Measurements from ENCODE around the gene PPP1R9A. TPM values are rescaled to one million over a fixed set of nuclear protein-coding genes. Genes with fewer than 3 reads are reported as not detected.

PPP1R9A gene
- polyA plus RNA-seq, 1 donor (not counting 4 experiments of a cell fraction or from before 2014, with no cell fraction given), result 0.01 TPM

DNA sequence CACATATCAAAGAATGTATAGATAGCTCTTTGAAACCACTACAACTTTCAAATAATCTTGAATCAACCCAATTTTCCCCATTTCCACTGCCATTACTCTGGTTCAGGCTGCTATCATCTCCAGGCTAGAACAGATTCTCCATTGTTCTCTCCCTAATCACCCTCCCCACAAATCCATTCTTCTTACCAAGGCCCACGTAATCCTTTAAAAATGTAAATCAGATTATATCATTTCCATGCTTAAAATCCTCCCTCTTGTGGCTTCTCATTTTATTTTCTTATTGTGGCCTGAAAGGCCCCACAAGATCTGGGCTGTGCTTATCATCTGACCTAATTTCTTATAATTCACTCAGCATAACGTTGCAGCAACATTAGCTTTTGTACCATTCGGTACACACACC lies 420.0 kb downstream of the PPP1R9A start:
- Histone ChIP-seq H3K36me3 (ENCODE audit: control insufficient read depth in 2 of 2, extremely low read depth in 1 of 2, insufficient read depth in 2 of 2, low read length in 2 of 2) (no peaks in the 10 kb centered on the region), H3K9me1 (ENCODE audit: control insufficient read depth, extremely low read depth, insufficient read depth, low read length) (no peaks in the 10 kb centered on the region), H3K9me3 (ENCODE audit: control insufficient read depth, low read depth, low read length) (no peaks in the 10 kb centered on the region), H3K27ac (ENCODE audit: control insufficient read depth, insufficient read depth, low read length) (no peak overlapping the region), H3K4me1 (ENCODE audit: control insufficient read depth, extremely low read depth, insufficient read depth, low read length) (no peaks in the 10 kb centered on the region), H4K20me1 (ENCODE audit: control insufficient read depth, extremely low read depth, insufficient read depth, low read length) (no peaks in the 10 kb centered on the region), H3K4me2 (ENCODE audit: control insufficient read depth, extremely low read depth, insufficient read depth, low read depth, low read length) (no peak overlapping the region), H3K9ac (ENCODE audit: control insufficient read depth, extremely low read depth, insufficient read depth, low read length) (no peak overlapping the region), H3K4me3 (ENCODE audit: control insufficient read depth in 2 of 3, extremely low read depth in 1 of 3, insufficient read depth in 2 of 3, low read depth in 1 of 3, low read length in 3 of 3) (no peak overlapping the region), H3K79me2 (ENCODE audit: control insufficient read depth, insufficient read depth, low read length) (no peaks in the 10 kb centered on the region), H3K27me3 (ENCODE audit: control insufficient read depth, extremely low read depth, insufficient read depth, low read length) (peaks cover 12% of the 10 kb centered on the region), H2AFZ (ENCODE audit: control insufficient read depth, low read length) (no peak overlapping the region)
- TF ChIP-seq, protein P1, sequence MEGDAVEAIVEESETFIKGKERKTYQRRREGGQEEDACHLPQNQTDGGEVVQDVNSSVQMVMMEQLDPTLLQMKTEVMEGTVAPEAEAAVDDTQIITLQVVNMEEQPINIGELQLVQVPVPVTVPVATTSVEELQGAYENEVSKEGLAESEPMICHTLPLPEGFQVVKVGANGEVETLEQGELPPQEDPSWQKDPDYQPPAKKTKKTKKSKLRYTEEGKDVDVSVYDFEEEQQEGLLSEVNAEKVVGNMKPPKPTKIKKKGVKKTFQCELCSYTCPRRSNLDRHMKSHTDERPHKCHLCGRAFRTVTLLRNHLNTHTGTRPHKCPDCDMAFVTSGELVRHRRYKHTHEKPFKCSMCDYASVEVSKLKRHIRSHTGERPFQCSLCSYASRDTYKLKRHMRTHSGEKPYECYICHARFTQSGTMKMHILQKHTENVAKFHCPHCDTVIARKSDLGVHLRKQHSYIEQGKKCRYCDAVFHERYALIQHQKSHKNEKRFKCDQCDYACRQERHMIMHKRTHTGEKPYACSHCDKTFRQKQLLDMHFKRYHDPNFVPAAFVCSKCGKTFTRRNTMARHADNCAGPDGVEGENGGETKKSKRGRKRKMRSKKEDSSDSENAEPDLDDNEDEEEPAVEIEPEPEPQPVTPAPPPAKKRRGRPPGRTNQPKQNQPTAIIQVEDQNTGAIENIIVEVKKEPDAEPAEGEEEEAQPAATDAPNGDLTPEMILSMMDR (optimal IDR thresholded peaks at IDR 0.05 in 1 of 3, IDR thresholded peaks at IDR 0.05 in 1 of 3, conservative IDR thresholded peaks at IDR 0.05 in 1 of 3; ENCODE audit: extremely low read depth in 1 of 3, insufficient read depth in 2 of 3, low read length in 3 of 3), result no peak
- TF ChIP-seq EZH2 (IDR thresholded peaks at IDR 0.05; ENCODE audit: low read length), result no peak
- dilution Hi-C loops (cut with MboI; ENCODE audit: extremely low pct_ligation_motif_present, low sequenced_read_pairs), result no loop called here
- FAIRE-seq (no peak), DNase-seq (ENCODE audit: low read depth, low spot score) (no peak)

DNA sequence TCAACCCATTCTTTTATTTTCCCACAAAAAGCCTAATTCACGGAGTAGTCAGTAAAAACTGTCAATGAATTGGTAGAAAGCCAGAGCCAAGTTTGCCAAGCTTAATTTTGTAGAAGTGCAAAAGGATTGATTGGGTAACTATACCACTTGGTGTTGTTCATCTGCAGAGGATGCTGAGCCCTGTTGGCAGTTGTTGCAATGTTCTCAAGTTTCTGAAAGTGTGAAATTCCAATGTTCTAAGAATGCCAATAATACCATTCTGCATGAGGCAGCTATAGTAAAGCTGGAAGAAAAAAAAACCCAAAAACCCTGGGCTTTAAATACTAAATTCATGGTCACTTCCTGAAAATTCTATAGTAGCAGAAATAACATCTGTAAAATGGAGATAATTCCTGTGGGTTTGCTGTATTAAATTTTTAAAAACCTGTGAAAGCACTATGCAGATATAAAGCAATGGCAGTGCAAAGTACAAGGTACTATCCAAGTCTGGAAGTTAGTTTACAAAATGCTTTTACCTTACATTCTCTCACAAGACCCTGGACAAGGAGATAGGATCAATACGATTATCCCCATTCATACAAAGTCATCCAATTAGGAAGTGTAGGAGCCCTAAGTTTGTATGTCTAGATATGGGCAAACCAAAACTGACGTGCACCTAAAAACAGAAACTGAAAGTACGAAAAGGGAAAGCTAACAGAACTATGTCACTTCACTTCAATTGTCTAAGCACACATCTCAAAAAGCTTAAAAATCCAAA lies 423.0 kb downstream of the PPP1R9A start:
- no peaks in the 10 kb centered on the region for H3K4me1 ChIP-seq (ENCODE audit: control insufficient read depth, extremely low read depth, insufficient read depth, low read length)
- DNase-seq (ENCODE audit: low read depth, low spot score) (no peak), FAIRE-seq (no peak)
- TF ChIP-seq EZH2 (IDR thresholded peaks at IDR 0.05; ENCODE audit: low read length), result no peak
- TF ChIP-seq, protein P1 (optimal IDR thresholded peaks at IDR 0.05 in 1 of 3, IDR thresholded peaks at IDR 0.05 in 1 of 3, conservative IDR thresholded peaks at IDR 0.05 in 1 of 3; ENCODE audit: extremely low read depth in 1 of 3, insufficient read depth in 2 of 3, low read length in 3 of 3), result no peak
- H3K36me3 ChIP-seq (ENCODE audit: control insufficient read depth in 2 of 2, extremely low read depth in 1 of 2, insufficient read depth in 2 of 2, low read length in 2 of 2), result no peaks in the 10 kb centered on the region
- H3K9ac ChIP-seq (ENCODE audit: control insufficient read depth, extremely low read depth, insufficient read depth, low read length), result no peak overlapping the region
- no peaks in the 10 kb centered on the region for H3K9me3 ChIP-seq (ENCODE audit: control insufficient read depth, low read depth, low read length)
- peak overlapping the region; percentile 56 for H3K4me2 ChIP-seq (ENCODE audit: control insufficient read depth, extremely low read depth, insufficient read depth, low read depth, low read length)
- H2AFZ ChIP-seq (ENCODE audit: control insufficient read depth, low read length), result peak overlapping the region; percentile 85
- dilution Hi-C loops (cut with MboI; ENCODE audit: extremely low pct_ligation_motif_present, low sequenced_read_pairs), result no loop called here
- H3K27me3 ChIP-seq (ENCODE audit: control insufficient read depth, extremely low read depth, insufficient read depth, low read length), result no peaks in the 10 kb centered on the region
- no peaks in the 10 kb centered on the region for H4K20me1 ChIP-seq (ENCODE audit: control insufficient read depth, extremely low read depth, insufficient read depth, low read length)
- H3K4me3 ChIP-seq (ENCODE audit: control insufficient read depth in 2 of 3, extremely low read depth in 1 of 3, insufficient read depth in 2 of 3, low read depth in 1 of 3, low read length in 3 of 3), result peak overlapping the region in 1 of 3 experiments; percentile 58
- no peaks in the 10 kb centered on the region for H3K9me1 ChIP-seq (ENCODE audit: control insufficient read depth, extremely low read depth, insufficient read depth, low read length)
- H3K27ac ChIP-seq (ENCODE audit: control insufficient read depth, insufficient read depth, low read length), result no peak overlapping the region
- no peaks in the 10 kb centered on the region for H3K79me2 ChIP-seq (ENCODE audit: control insufficient read depth, insufficient read depth, low read length)

All from keratinocyte (primary cell).